Subcutaneous abdominal adipose tissue (tissue), 5 donors: Measurements from ENCODE around the gene INPP5D.

Experiments
- H3K27ac ChIP-seq: one replicate; pipeline ENCODE4 v1.7.0; 2013; ENCODE audit warnings: low read depth, mild to moderate bottlenecking, inconsistent platforms, low read length, moderate library complexity
- H3K27me3 ChIP-seq, 5 donors: one replicate each; pipeline ENCODE4 v1.7.0; 2013; ENCODE audit warnings: low read length in 5 of 5, inconsistent platforms in 1 of 5; ENCODE audit not compliant: control insufficient read depth in 5 of 5, insufficient read depth in 4 of 5
- H3K36me3 ChIP-seq, 5 donors: one replicate each; pipeline ENCODE4 v1.7.0; 2013; ENCODE audit warnings: low read length in 5 of 5; ENCODE audit not compliant: control insufficient read depth in 5 of 5, insufficient read depth in 5 of 5
- H3K4me1 ChIP-seq, 5 donors: one replicate each; pipeline ENCODE4 v1.7.0; 2013; ENCODE audit warnings: low read length in 5 of 5, mild to moderate bottlenecking in 3 of 5, moderate library complexity in 1 of 5; ENCODE audit not compliant: control insufficient read depth in 5 of 5, insufficient read depth in 5 of 5
- H3K4me3 ChIP-seq, 5 donors: one replicate each; pipeline ENCODE4 v1.7.0; 2013; ENCODE audit warnings: low read length in 5 of 5, low read depth in 1 of 5
- H3K9ac ChIP-seq, 5 donors: one replicate each; pipeline ENCODE4 v1.7.0; 2013; ENCODE audit warnings: low read length in 5 of 5, mild to moderate bottlenecking in 4 of 5, moderate library complexity in 3 of 5
- H3K9me3 ChIP-seq, 5 donors: one replicate each; pipeline ENCODE4 v1.7.0; 2013; ENCODE audit warnings: low read length in 5 of 5; ENCODE audit not compliant: control insufficient read depth in 5 of 5
- donor health status: healthy.
- donor health status: healthy.
- donor health status: healthy.
- donor health status: healthy.
- donor health status: healthy.

INPP5D gene

GRCh38 chr2:233031556-233032500 is 28.3 kb upstream of the INPP5D start:
- no peaks in the 10 kb centered on the region for H3K36me3 ChIP-seq
- no peak overlapping the region for H3K4me3 ChIP-seq
- no peaks in the 10 kb centered on the region for H3K4me1 ChIP-seq
- no peaks in the 10 kb centered on the region for H3K27me3 ChIP-seq
- no peak overlapping the region for H3K9ac ChIP-seq
- no peak overlapping the region for H3K27ac ChIP-seq
- H3K9me3 ChIP-seq: peaks cover 0 to 5% (median 0%) of the 10 kb centered on the region in 5 donors

DNA sequence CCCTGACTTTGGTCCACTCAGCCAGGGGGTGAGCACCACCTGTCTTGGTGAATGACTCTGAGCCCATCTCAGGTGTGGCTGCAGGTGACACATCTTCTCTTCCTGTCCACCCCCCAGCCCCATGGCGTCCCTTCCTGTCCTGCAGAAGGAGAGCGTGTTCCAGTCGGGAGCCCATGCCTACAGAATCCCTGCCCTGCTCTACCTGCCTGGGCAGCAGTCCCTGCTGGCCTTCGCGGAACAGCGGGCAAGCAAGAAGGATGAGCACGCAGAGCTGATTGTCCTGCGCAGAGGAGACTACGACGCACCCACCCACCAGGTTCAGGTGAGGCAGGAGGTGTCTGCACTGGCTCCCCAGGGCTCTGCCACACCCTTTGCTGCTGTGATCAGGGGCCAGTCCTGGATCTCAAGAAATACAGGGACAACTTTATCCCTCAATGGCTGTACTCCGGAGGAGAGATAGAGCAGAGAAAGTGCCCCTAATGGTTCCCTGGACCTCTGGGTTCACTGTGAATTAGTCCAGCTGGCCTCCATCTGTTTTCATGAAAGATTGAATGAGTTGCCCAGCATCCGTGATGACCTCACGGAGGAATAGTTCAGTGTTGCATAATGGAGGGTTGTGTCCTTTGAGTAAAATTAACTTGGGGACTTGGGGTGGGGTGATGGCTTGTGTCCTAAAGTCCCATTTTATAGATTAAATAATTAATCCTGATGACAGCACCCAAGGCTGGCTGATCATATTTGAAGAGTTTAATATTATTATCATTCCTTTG is 27.4 kb upstream of the INPP5D start, which contains the start of gene NEU2:
Gene NEU2 (plus strand): TSS at position 122 of the 770 bp plus-strand sequence. CDS start 0 bp downstream, at position 122.
- H3K27ac ChIP-seq: no peak within 1 kb of the TSS

GRCh38 chr2:233033672-233034071 is 26.5 kb upstream of the INPP5D start:
- no peaks in the 10 kb centered on the region for H3K27me3 ChIP-seq
- H3K4me3 ChIP-seq: no peak overlapping the region
- H3K4me1 ChIP-seq: no peaks in the 10 kb centered on the region
- peaks cover 0 to 5% (median 0%) of the 10 kb centered on the region in 5 donors for H3K9me3 ChIP-seq
- H3K9ac ChIP-seq: no peak overlapping the region
- H3K36me3 ChIP-seq: no peaks in the 10 kb centered on the region
- no peak overlapping the region for H3K27ac ChIP-seq

More for the DNA sequence above, 27.4 kb upstream of the INPP5D start, which contains the start of gene NEU2:
- Histone ChIP-seq H3K36me3 (no peaks in the 10 kb centered on the region), H3K4me3 (no peak within 1 kb of the TSS), H3K9me3 (peaks cover 0 to 5% (median 0%) of the 10 kb centered on the region in 5 donors), H3K9ac (no peak within 1 kb of the TSS), H3K27me3 (no peaks in the 10 kb centered on the region), H3K4me1 (no peaks in the 10 kb centered on the region)

DNA sequence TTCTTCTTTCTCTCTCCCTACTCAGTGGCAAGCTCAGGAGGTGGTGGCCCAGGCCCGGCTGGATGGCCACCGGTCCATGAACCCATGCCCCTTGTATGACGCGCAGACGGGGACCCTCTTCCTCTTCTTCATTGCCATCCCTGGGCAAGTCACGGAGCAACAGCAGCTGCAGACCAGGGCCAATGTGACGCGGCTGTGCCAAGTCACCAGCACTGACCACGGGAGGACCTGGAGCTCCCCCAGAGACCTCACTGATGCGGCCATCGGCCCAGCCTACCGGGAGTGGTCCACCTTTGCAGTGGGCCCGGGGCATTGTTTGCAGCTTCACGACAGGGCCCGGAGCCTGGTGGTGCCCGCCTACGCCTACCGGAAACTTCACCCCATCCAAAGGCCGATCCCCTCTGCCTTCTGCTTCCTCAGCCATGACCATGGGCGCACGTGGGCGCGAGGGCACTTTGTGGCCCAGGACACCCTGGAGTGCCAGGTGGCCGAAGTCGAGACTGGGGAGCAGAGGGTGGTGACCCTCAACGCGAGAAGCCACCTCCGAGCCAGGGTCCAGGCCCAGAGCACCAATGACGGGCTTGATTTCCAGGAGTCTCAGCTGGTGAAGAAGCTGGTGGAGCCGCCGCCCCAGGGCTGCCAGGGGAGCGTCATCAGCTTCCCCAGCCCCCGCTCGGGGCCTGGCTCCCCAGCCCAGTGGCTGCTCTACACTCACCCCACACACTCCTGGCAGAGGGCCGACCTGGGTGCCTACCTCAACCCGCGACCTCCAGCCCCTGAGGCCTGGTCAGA is 25.9 kb upstream of the INPP5D start:
- Histone ChIP-seq H3K27me3 (no peaks in the 10 kb centered on the region), H3K9me3 (peaks cover 0 to 5% (median 0%) of the 10 kb centered on the region in 5 donors), H3K27ac (no peak overlapping the region), H3K4me3 (no peak overlapping the region), H3K4me1 (no peaks in the 10 kb centered on the region), H3K9ac (no peak overlapping the region), H3K36me3 (no peaks in the 10 kb centered on the region)

DNA sequence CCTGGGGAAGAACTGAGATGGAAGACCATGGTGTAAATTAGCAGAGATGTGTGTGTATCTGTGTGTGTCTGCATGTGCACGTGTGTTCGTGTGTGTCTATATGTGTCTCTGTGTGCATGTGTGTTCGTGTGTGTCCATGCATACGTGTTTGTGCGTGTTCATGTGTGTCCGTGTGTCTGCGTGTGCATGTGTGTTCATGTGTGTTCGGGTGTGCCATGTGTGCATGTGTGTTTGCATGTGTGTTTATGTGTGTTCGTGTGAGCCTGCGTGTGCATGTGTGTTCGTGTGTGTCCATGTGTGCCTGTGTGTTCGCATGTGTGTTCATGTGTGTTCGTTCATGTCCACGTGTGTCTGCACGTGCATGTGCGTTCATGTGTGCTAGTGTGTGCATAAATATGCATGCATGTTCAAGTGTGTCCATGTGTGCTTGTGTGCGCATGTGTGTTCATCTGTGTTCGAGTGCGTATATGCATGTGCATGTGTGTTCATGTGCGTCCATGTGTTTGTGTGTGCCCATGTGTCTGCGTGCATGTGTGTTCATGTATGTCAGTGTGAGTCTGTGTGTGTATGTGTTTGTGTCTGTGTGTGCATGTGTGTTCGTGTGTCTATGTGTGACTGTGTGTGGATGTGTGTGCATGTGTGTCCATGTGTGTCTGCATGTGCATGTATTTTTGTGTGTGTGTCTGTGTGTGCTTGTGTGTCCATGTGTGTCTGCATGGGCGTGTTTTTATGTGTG is 24.5 kb upstream of the INPP5D start:
- H3K4me1 ChIP-seq: no peaks in the 10 kb centered on the region
- H3K27ac ChIP-seq: no peak overlapping the region
- H3K4me3 ChIP-seq: no peak overlapping the region
- H3K27me3 ChIP-seq: peaks cover 0 to 4% (median 0%) of the 10 kb centered on the region in 5 donors
- peaks cover 0 to 5% (median 0%) of the 10 kb centered on the region in 5 donors for H3K9me3 ChIP-seq
- no peak overlapping the region for H3K9ac ChIP-seq
- H3K36me3 ChIP-seq: no peaks in the 10 kb centered on the region

DNA sequence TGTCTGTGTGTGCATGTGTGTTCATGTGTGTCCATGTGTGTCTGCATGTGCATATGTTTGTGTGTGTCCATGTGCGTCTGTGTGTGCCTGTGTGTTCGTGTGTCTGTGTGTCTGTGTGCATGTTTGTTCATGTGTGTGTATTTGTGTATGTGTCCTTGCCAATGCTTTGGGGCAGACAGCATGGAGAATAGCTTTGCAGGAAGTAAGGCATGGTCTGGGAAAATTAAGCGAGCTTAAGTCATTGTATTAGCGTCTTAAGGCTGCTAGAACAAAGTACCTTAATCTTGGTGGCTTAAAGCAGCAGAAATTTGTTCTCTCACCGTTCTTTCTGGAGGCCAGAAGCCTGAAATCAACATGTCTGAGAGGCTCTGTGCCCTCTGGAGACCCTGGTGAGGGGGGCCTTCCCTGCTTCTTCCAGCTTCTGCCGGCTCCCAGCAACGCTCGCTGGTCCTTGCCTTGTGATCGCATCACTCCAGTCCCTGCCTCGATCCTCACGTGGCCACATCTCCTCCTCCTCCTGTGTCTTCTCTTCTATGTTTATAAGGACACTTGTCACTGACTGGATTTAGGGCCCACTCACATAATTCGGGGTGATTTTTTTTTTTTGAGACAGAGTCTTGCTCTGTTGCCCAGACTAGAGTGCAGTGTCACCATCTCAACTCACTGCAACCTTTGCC is 23.8 kb upstream of the INPP5D start:
- no peak overlapping the region for H3K4me3 ChIP-seq
- peaks cover 0 to 7% (median 4%) of the 10 kb centered on the region in 5 donors for H3K27me3 ChIP-seq
- H3K4me1 ChIP-seq: no peaks in the 10 kb centered on the region
- H3K9ac ChIP-seq: no peak overlapping the region
- H3K9me3 ChIP-seq: peaks cover 0 to 5% (median 0%) of the 10 kb centered on the region in 5 donors
- no peaks in the 10 kb centered on the region for H3K36me3 ChIP-seq
- no peak overlapping the region for H3K27ac ChIP-seq

GRCh38 chr2:233037078-233037477 is 23.1 kb upstream of the INPP5D start:
- H3K9ac ChIP-seq: no peak overlapping the region
- H3K4me1 ChIP-seq: no peaks in the 10 kb centered on the region
- peaks cover 0 to 7% (median 4%) of the 10 kb centered on the region in 5 donors for H3K27me3 ChIP-seq
- H3K27ac ChIP-seq: no peak overlapping the region
- peaks cover 0 to 5% (median 0%) of the 10 kb centered on the region in 5 donors for H3K9me3 ChIP-seq
- no peak overlapping the region for H3K4me3 ChIP-seq
- no peaks in the 10 kb centered on the region for H3K36me3 ChIP-seq

DNA sequence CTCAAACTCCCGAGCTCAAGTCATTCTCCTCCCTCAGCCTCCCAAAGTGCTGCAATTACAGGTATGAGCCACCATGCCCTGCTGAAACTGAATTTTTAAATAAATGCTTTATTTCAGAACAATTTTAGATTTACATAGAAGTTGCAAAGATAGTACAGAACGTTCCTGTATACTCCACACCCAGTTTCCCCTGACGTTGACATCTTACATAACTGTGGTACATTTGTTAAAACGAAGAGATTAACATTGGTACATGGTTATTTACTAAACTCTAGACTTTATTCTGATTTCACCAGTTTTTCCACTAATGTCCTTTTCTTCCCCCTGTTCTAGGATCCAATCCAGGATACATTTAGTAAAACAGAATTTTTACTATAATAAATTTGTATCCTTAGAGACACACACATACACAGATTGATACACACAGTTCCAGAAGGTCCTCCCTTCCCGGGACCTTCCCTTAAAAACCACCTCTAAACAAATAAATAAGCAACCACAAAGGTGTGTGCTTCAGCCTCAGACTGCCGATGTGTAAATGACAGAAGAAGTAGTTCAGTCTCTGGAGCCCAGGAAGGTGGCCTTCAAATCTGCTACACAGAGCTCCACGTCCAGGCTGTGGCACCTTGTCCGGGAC is 20.8 kb upstream of the INPP5D start:
- no peak overlapping the region for H3K4me3 ChIP-seq
- no peaks in the 10 kb centered on the region for H3K9me3 ChIP-seq
- peaks cover 0 to 7% (median 4%) of the 10 kb centered on the region in 5 donors for H3K27me3 ChIP-seq
- no peaks in the 10 kb centered on the region for H3K36me3 ChIP-seq
- H3K4me1 ChIP-seq: no peaks in the 10 kb centered on the region
- H3K9ac ChIP-seq: no peak overlapping the region
- no peak overlapping the region for H3K27ac ChIP-seq
